G401 (cell line): ENCODE results near the gene PUM2. TPM values are rescaled to one million over a fixed set of nuclear protein-coding genes. Genes with fewer than 3 reads are reported as not detected.

ENCODE experiments used
- DNase-seq: peaks from one replicate; pipeline ENCODE4 v3.0.0-alpha.2; 2015; ENCODE audit warnings: low spot score
- in situ Hi-C: cut with HindIII; loops from 2 replicates; pipeline ENCODE4 v1.10.0; 2016; ENCODE audit warnings: low sequenced_read_pairs, mixed read lengths
- total RNA-seq: library from RNA; depleted of rRNA; stranded (reverse); fragments of >200 nt; shearing (Covaris generic); gene quantifications from 2 replicates; pipeline ENCODE4 v1.2.3, GENCODE V29; 2014

The PUM2 gene
- total RNA-seq, 1 experiment from 2014 or later = 48.3 TPM

DNA sequence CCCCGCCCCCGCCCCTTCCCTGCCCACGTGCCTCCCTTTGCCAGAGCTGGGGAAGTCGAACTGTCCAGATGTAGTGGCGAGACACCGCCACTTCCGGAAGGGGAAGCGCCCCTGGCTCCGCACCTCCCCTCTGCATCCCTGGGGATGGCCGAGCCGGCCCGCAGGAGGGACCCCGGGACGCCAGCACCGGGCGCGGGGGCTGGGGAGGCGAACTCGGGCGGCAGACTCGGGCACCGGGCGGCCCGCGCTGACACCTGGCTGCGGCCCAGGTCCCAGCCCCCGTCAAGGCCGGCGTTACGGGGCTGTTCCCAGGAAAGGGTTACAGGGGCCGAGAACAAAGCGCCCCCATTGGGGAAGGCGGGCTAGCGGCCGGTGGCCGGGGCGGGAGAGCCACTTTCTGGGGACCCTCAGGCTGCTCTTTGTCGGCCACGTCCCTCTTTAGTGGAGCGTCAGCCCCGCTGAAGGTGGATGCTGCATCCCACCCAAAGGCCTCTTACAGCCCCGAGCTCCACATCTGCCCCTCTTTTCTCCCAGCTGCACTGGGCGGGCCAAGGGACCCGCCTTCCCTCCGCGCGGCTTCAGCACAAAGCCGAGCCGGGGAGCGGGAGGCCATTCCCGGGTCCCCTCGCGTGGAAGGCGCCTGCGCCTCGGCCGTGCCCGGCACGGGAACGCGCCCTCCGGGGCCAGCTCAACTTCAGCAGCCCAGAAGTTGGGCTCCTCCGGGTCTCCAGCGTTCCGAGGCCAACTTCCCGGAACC, 127.1 kb downstream of the PUM2 start:
- in situ Hi-C loops = no loop called here
- DNase-seq = no peak

- no peak for DNase-seq
- in situ Hi-C loops = no loop called here
Observed at GRCh38 chr2:20222769-20223406, 127.8 kb downstream of the PUM2 start.

GRCh38 chr2:20222014-20222768, 128.5 kb downstream of the PUM2 start:
- in situ Hi-C loops = no loop called here
- no peak for DNase-seq

GRCh38 chr2:20221555-20221973, 129.1 kb downstream of the PUM2 start:
- in situ Hi-C loops = no loop called here

DNA sequence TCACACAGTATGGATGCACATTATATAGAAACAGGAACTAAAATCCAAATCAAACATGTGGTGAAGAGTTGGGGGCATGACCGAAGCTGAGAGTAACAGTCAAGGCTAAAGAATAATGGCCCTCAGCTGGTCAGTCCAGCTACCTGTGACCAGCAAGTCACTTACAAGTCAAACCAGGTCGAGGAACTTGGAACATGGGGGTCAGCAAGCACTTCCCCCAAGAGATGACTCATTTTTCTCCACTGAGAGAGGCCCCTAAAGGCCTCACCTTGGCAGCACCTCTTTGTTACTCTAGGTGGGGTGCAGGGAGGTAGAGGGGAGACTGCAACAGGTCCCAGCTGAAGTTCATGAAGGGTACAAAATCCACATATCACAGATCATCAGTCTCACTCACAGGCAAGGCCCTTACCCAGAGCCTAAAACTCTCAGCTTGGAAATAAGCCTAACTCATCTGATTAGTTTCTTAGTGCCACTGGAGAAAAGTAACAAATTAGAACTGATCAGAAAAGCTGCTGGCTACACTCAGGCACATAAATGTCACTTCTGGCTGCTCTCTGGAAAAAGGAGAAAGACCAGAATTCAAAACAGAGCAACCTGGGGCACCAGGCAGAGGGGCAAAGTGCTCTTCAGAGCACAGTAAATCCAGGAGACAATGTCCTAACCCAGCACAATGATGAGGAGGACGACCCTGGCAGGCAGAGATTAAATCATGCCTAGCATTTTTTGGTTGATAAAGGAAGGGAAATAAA, 129.7 kb downstream of the PUM2 start:
- no peak for DNase-seq
- in situ Hi-C loops = no loop called here

More at GRCh38 chr2:20221555-20221973, 129.1 kb downstream of the PUM2 start:
- DNase-seq = no peak

DNA sequence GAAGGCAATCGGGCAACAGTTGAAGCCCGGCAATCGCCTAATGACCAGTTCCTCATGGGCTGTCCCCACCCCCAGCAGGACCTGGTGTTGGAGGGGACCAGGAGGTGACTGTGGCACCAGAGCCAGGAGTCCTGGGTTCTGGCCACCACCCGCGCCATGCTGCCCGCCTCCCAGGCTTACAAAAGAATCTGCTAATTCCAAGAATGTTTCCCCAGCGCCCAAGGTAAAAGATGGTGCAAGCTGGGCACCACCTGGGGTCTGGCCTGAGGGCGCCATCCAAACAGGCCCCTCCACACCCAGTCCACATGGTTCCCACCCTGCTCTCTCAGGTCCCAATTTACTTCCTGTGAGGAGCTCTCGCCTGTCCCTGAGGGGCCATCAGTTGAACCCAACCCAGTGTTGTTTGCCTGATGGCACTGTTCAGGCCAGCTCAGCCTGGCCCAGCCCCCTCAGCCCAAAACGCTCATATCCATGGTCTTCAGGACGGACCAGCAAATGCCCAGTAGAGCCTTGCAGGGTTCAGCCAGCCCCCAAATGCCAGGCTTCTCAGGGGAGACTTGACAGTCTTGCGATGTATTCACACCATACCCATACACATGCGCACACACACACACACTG, 130.8 kb downstream of the PUM2 start:
- in situ Hi-C loops = no loop called here
- no peak for DNase-seq

- no peak for DNase-seq
- in situ Hi-C loops = no loop called here
Observed at GRCh38 chr2:20218331-20219320, 132.0 kb downstream of the PUM2 start.

DNA sequence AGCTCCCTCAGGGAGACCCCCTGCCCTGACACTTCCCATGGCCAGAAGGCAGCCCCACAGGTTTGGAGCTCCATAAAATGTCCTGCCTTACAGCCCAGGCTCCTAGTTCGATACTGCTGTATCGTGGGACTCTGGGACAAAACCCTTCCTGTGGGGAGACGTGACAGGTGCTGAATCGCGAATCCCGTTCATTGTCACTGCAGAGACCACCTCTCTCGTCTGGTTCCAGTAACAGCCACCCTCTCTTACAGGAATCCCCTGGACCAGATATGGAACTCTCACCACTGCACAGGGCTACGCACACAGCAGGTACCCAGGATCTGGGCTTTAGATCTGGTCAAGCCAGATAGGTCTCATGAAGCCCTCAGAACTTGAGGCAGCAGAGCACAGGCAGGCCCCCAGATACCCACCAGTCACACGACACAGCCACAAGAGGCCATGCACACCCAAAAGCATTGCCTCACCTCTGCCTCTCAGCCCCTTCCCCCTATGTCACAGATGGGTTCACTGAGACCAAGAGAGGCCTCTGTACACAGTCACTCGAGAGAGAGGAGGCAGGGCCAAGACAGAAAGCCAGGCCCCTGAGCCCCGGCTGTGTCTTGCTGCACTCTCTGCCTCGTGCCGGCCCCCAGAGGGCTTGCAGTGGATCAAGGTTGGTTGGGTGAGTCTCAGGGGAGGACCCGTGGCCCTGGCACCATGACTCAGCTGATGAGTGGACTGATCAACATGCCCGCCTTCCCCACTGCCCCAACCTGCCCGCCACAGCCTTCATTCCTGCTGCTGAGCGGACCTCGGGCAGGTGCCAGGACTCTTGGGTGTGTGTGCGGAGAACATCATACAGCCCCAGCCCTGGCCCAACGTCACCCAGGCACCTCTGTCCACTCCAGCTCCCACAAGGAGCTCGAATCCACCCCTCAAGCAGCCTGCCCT, 133.3 kb downstream of the PUM2 start:
- in situ Hi-C loops = no loop called here
- no peak for DNase-seq

GRCh38 chr2:20216130-20217025, 134.3 kb downstream of the PUM2 start:
- in situ Hi-C loops = no loop called here
- no peak for DNase-seq

DNA sequence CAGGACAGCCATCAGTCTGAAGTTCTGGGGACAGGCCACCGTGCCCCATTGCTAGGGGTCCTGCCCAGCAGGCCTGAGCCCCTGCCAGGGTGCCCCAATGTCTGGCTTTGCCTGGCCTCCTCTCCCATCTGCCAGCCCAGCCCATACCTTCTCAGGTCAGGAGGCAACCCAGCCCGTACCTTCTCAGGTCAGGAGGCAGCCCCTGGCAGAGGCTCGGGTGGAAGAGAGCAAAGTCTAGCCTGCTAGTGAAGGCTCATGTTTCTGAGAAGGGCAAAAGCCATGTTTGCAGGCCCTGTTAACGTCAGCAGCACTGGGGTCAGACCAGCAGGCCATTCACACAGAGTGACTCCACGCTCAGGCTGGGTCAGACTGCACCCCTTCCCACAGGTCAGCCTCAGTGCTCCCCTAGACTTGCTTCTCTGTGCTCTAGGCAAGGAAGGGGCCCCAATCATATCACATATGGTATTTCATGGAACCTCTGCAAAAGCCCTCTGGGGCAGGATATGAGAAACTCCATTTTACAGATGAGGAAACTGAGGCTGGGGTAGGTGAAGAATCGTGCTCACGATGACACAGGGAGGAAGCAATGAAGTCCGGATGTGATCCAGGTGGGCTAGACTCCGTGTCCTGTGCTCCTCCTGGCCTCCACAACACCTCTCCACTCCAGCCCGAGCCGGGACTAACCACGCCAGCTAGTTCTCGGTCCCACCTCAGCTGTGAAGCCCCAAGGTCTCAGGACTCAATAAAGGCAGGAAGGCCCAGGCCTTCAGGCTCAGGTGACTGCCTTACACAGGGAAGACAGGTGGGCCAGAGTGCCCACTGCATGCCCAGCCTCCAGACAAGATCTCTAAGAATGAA, 135.2 kb downstream of the PUM2 start:
- in situ Hi-C loops = no loop called here
- no peak for DNase-seq

- DNase-seq = no peak
- in situ Hi-C loops = no loop called here
Observed at GRCh38 chr2:20214566-20215182, 136.0 kb downstream of the PUM2 start.

GRCh38 chr2:20213651-20214565, 136.7 kb downstream of the PUM2 start:
- DNase-seq = no peak
- in situ Hi-C loops = no loop called here

DNA sequence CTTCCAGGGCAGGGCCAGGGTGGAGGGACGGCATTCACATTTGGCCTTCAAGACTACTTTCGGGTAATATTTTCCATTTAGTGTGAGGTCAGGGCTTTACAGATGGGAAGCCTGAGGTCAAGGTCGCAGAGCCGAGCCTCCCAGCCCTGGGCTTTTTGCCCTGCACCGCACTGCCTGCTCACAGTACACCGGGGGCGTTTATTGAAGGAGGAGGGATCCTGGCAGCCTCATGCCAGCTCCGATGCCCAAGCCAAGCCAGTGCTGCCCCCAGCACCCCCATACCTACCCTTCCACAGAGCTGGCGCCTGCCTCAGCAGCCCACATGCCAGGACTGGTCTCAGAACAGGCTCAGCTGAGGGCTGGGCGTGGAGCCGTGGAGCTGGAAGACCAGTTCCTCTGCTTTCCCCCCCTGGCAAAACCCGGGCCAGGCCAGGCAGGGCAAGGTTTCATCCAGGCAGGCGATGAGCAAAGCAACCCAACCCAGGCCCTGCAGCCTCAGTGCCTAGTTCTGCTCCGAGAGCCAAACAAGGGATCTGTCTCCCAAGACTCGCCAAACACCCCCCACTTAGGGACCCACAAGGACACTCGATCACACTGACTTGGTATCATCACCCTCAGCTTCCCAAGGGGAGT, 137.7 kb downstream of the PUM2 start:
- in situ Hi-C loops = no loop called here

More for the DNA sequence above, 137.7 kb downstream of the PUM2 start:
- no peak for DNase-seq
